GM23248 (cell line): ENCODE measurements around the gene GGTA1. TPM values are rescaled to one million over a fixed set of nuclear protein-coding genes. Genes with fewer than 3 reads are reported as not detected.

Experiments used
- DNase-seq: peaks from one replicate; pipeline ENCODE4 v3.0.0-alpha.2; 2015
- H2AFZ ChIP-seq: fragments of 200-600 bp; sonication (generic); 2 replicates; pipeline ENCODE4 v1.6.1; 2016; ENCODE audit warnings: antibody characterized with exemption
- H3F3A ChIP-seq: fragments of 200-600 bp; sonication (generic); 2 replicates; pipeline ENCODE4 v1.6.1; 2016; ENCODE audit warnings: mild to moderate bottlenecking, antibody characterized with exemption, mixed run types; ENCODE audit not compliant: insufficient read depth
- H3K27ac ChIP-seq: fragments of 200-600 bp; sonication (generic); 2 replicates; pipeline ENCODE4 v1.5.1; 2016; ENCODE audit warnings: mild to moderate bottlenecking
- H3K27me3 ChIP-seq: fragments of 200-600 bp; sonication (generic); replicated peaks from 2 replicates; pipeline ENCODE4 v1.6.1; 2016; ENCODE audit warnings: mild to moderate bottlenecking; ENCODE audit not compliant: insufficient read depth
- H3K36me3 ChIP-seq: fragments of 200-600 bp; sonication (generic); 2 replicates; pipeline ENCODE4 v1.6.1; 2016; ENCODE audit warnings: low read depth, mild to moderate bottlenecking
- H3K4me1 ChIP-seq: fragments of 200-600 bp; sonication (generic); 2 replicates; pipeline ENCODE4 v1.6.1; 2016; ENCODE audit warnings: mild to moderate bottlenecking; ENCODE audit not compliant: insufficient read depth
- H3K4me2 ChIP-seq: fragments of 200-600 bp; sonication (generic); one replicate; pipeline ENCODE4 v1.6.1; 2016; ENCODE audit warnings: mild to moderate bottlenecking; ENCODE audit not compliant: unreplicated experiment
- H3K4me3 ChIP-seq: fragments of 200-600 bp; sonication (generic); 2 replicates; pipeline ENCODE4 v1.5.1; 2016; ENCODE audit warnings: mild to moderate bottlenecking
- H3K79me2 ChIP-seq: fragments of 200-600 bp; sonication (generic); 2 replicates; pipeline ENCODE4 v1.6.1; 2016; ENCODE audit warnings: mild to moderate bottlenecking; ENCODE audit not compliant: insufficient read depth
- H3K9ac ChIP-seq: fragments of 200-600 bp; sonication (generic); 2 replicates; pipeline ENCODE4 v1.6.1; 2016; ENCODE audit warnings: mild to moderate bottlenecking
- H3K9me2 ChIP-seq: fragments of 200-600 bp; sonication (generic); 2 replicates; pipeline ENCODE4 v1.6.1; 2016; ENCODE audit warnings: mixed run types, mild to moderate bottlenecking, moderate library complexity; ENCODE audit not compliant: insufficient read depth
- H3K9me3 ChIP-seq: fragments of 200-600 bp; sonication (generic); one replicate; pipeline ENCODE4 v1.6.1; 2017; ENCODE audit warnings: low read depth
- H4K20me1 ChIP-seq: fragments of 200-600 bp; sonication (generic); 2 replicates; pipeline ENCODE4 v1.6.0; 2016; ENCODE audit not compliant: insufficient read depth
- EZH2 ChIP-seq: fragments of 200-600 bp; sonication (generic); IDR thresholded peaks from 2 replicates; pipeline ENCODE4 v1.6.1; 2018; ENCODE audit warnings: antibody characterized with exemption, mild to moderate bottlenecking; ENCODE audit not compliant: insufficient read depth, poor library complexity, severe bottlenecking
- EZH2phosphoT487 ChIP-seq: fragments of 200-600 bp; sonication (generic); IDR thresholded peaks from 2 replicates; pipeline ENCODE4 v1.6.1; 2018; ENCODE audit warnings: antibody characterized with exemption, moderate library complexity, mild to moderate bottlenecking, low read depth; ENCODE audit not compliant: insufficient read depth
- WGBS, 2 experiments: methylation state at CpG; one replicate each; pipeline ENCODE4 v1.1.6; 2015 to 2017; ENCODE audit warnings: low lambda C conversion rate in 2 of 2, low coverage in 1 of 2; ENCODE audit errors: missing lambda C conversion rate in 2 of 2; 5-methylcytosine and 5-hydroxymethylcytosine counted together
- in situ Hi-C: fragments of 300-500 bp; cut with MboI; formaldehyde crosslinking; loops from 2 replicates; pipeline ENCODE4 v1.15.0; 2020
- polyA plus RNA-seq: library from polyadenylated mRNA; unstranded; fragments of >200 nt; fragmentation: Nextera tagmentation; extraction: Ambion mirVana; gene quantifications from 2 replicates; pipeline ENCODE4 v1.2.1, GENCODE V29; 2016
- total RNA-seq: library from RNA; depleted of rRNA; stranded (reverse); fragments of >200 nt; shearing (Covaris generic); gene quantifications from 2 replicates; pipeline ENCODE4 v1.2.3, GENCODE V29; 2014

Gene GGTA1
- total and polyA plus RNA-seq, 2 experiments from 2014 or later, result not detected

GRCh38 chr9:121473229-121473628 lies 26.4 kb downstream of the GGTA1 start:
- Histone ChIP-seq H3K27me3 (peaks cover 74% of the 10 kb centered on the region), H3K9me3 (no peaks in the 10 kb centered on the region), H3K9ac (no peak overlapping the region), H3K4me3 (no peak overlapping the region), H3K27ac (no peak overlapping the region), H3K9me2 (no peaks in the 10 kb centered on the region), H3F3A (no peaks in the 10 kb centered on the region), H4K20me1 (no peaks in the 10 kb centered on the region), H3K4me2 (no peak overlapping the region), H3K4me1 (no peaks in the 10 kb centered on the region), H3K36me3 (no peaks in the 10 kb centered on the region), H2AFZ (no peak overlapping the region), H3K79me2 (no peaks in the 10 kb centered on the region)
- no peak for DNase-seq
- no peak for TF ChIP-seq EZH2
- no peak for TF ChIP-seq EZH2phosphoT487
- in situ Hi-C loops, result no loop called here
- 40 to 49% methylated on average over 6 of the region's 6 CpGs for WGBS, 2 experiments

DNA sequence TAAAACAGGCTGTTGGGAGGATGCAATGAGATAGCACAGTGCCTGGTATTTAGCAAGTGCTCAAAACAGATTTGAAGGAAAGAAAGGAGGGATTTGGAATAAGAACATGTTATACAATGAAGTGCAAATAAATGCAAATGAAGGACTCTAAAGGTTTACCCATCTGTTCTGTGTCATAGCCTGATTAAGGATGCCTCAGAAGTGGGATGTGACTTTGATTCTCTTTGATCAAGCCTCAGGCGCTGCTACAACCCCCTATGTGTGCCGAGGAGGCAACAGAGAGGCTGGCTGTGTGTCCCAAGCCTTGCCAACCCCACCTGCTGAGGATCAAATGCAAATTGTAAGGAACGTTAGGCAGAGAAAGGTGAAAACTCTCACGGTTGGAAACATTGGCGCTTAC lies 27.2 kb downstream of the GGTA1 start:
- Histone ChIP-seq H3K4me2 (no peak overlapping the region), H2AFZ (no peak overlapping the region), H3K27ac (no peak overlapping the region), H3K36me3 (no peaks in the 10 kb centered on the region), H3K79me2 (no peaks in the 10 kb centered on the region), H3K27me3 (peaks cover 74% of the 10 kb centered on the region), H3K4me1 (no peaks in the 10 kb centered on the region), H3K9me2 (no peaks in the 10 kb centered on the region), H3K9ac (no peak overlapping the region), H3F3A (0 out of 2 replicates have a peak, but pooled peaks cover 2% of the 10 kb centered on the region), H3K4me3 (no peak overlapping the region), H3K9me3 (no peaks in the 10 kb centered on the region), H4K20me1 (no peaks in the 10 kb centered on the region)
- in situ Hi-C loops, result no loop called here
- TF ChIP-seq EZH2 (no peak), EZH2phosphoT487 (no peak)
- 79 to 83% methylated on average over 5 of the region's 5 CpGs for WGBS, 2 experiments
- no peak for DNase-seq

- H3K9me2 ChIP-seq, result no peaks in the 10 kb centered on the region
- no peak for DNase-seq
- H3K4me2 ChIP-seq, result no peak overlapping the region
- no peak overlapping the region for H3K27ac ChIP-seq
- no peaks in the 10 kb centered on the region for H3K9me3 ChIP-seq
- H3K36me3 ChIP-seq, result no peaks in the 10 kb centered on the region
- peaks cover 47% of the 10 kb centered on the region for H3K27me3 ChIP-seq
- no peak overlapping the region for H3K4me3 ChIP-seq
- H3K9ac ChIP-seq, result no peak overlapping the region
- H4K20me1 ChIP-seq, result no peaks in the 10 kb centered on the region
- in situ Hi-C loops, result no loop called here
- WGBS, 2 experiments, result 26 to 46% methylated on average over 1 of the region's 1 CpG
- TF ChIP-seq EZH2phosphoT487, result no peak
- TF ChIP-seq EZH2, result no peak
- H3K4me1 ChIP-seq, result no peaks in the 10 kb centered on the region
- no peak overlapping the region for H2AFZ ChIP-seq
- 0 out of 2 replicates have a peak, but pooled peaks cover 4% of the 10 kb centered on the region for H3F3A ChIP-seq
- H3K79me2 ChIP-seq, result no peaks in the 10 kb centered on the region
Observed at GRCh38 chr9:121466142-121466541, 33.5 kb downstream of the GGTA1 start.

GRCh38 chr9:121464968-121465367 lies 34.7 kb downstream of the GGTA1 start:
- Histone ChIP-seq H3K79me2 (no peaks in the 10 kb centered on the region), H3K4me1 (no peaks in the 10 kb centered on the region), H3F3A (0 out of 2 replicates have a peak, but pooled peaks cover 4% of the 10 kb centered on the region), H4K20me1 (no peaks in the 10 kb centered on the region), H3K9ac (no peak overlapping the region), H3K36me3 (no peaks in the 10 kb centered on the region), H3K27me3 (peaks cover 38% of the 10 kb centered on the region), H3K4me3 (no peak overlapping the region), H2AFZ (no peak overlapping the region), H3K4me2 (no peak overlapping the region), H3K27ac (no peak overlapping the region), H3K9me2 (no peaks in the 10 kb centered on the region), H3K9me3 (no peaks in the 10 kb centered on the region)
- no peak for DNase-seq
- in situ Hi-C loops, result no loop called here
- TF ChIP-seq EZH2 (no peak), EZH2phosphoT487 (no peak)
- WGBS, 2 experiments, result 14 to 17% methylated on average over 4 of the region's 4 CpGs
